ENCODE results near the gene MMP1.

DNA sequence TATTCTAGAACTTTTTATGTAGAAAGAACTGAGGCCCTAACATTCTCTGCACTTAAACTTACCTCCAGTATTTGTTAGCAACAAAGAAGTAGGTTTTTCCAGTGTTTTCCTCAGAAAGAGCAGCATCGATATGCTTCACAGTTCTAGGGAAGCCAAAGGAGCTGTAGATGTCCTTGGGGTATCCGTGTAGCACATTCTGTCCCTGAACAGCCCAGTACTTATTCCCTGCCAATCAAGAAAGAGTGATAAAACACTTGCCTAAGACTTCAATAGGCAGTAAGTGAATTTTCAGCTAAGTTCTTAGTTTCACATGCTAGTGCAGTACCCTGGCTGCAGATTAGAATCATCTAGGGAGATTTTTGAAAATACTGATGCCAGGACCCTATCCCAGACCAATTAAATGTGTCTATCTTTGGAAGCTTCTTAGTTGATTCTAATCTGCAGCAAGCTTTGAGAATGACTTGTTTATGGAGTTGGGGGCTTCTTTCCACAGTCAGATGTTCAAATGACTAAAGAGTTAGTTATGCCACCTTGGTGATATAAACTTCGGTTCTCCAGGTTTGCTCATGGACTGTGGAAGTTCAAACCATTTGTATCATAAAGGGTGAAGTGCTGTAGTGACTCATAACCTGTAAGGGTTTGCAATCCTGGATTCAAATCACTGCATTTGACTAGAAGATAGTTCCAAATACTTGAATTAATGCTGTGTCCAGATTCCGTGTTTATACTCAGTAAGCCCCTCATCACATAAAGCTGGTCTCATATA lies 6.5 kb downstream of the MMP1 start:
- TF ChIP-seq CTCF (IDR thresholded peaks at IDR 0.05 in 2 of 3, conservative IDR thresholded peaks at IDR 0.05 in 1 of 3; ENCODE audit: borderline replicate concordance in 1 of 3, insufficient read depth in 1 of 3, low read depth in 2 of 3, low read length in 2 of 3), result no peak
- no peak for TF ChIP-seq POLR2A (IDR thresholded peaks at IDR 0.05; ENCODE audit: borderline replicate concordance, extremely low read depth, insufficient read depth, insufficient read length)
- TF ChIP-seq EZH2 (IDR thresholded peaks at IDR 0.05), result no peak
- no peak for TF ChIP-seq SRF (IDR thresholded peaks at IDR 0.05; ENCODE audit: low read depth)
- TF ChIP-seq SP1 (IDR thresholded peaks at IDR 0.05; ENCODE audit: low read depth), result no peak
- no peak for TF ChIP-seq RAD21 (IDR thresholded peaks at IDR 0.05; ENCODE audit: low read depth)
